ENCODE data around the gene AKT1. TPM values are rescaled to one million over a fixed set of nuclear protein-coding genes. Genes with fewer than 3 reads are reported as not detected.

The AKT1 gene
- total and polyA plus RNA-seq, 2 of the 13 experiments (the other 11 are each of a cell fraction or from before 2014, with no cell fraction given): 96.2 to 116 TPM

- TF ChIP-seq E2F1 (CRISPR knock-in tag; IDR thresholded peaks at IDR 0.05) (no peak), YY1 (IDR thresholded peaks at IDR 0.05; ENCODE audit: insufficient read depth, insufficient replicate concordance, low read depth, low read length) (peak; percentile 24), ZNF704 (CRISPR knock-in tag; IDR thresholded peaks at IDR 0.05; ENCODE audit: borderline replicate concordance) (0 out of 2 replicates have a peak, but pooled peaks have one; percentile 8), MYPOP (CRISPR knock-in tag; IDR thresholded peaks at IDR 0.05) (0 out of 2 replicates have a peak, but pooled peaks have one; percentile 14), CTCF (CRISPR knock-in tag; IDR thresholded peaks at IDR 0.05) (peak; percentile 52), BATF2 (CRISPR knock-in tag; IDR thresholded peaks at IDR 0.05) (0 out of 2 replicates have a peak, but pooled peaks have one; percentile 30), MXI1 (IDR thresholded peaks at IDR 0.05; ENCODE audit: borderline replicate concordance, low read depth, low read length) (no peak), ZNF12 (CRISPR knock-in tag; IDR thresholded peaks at IDR 0.05) (no peak), ASH2L (IDR thresholded peaks at IDR 0.05; ENCODE audit: insufficient read length, low read depth, low read length) (peak; percentile 24), NONO (IDR thresholded peaks at IDR 0.05) (no peak), NONO (CRISPR knock-in tag; conservative IDR thresholded peaks at IDR 0.05) (peak; percentile 33; the same call in 1 of the 2 replicates), ZC3H13 (CRISPR knock-in tag; IDR thresholded peaks at IDR 0.05) (peak; percentile 59; the same call in 1 of the 2 replicates), ZNF407 (CRISPR knock-in tag; IDR thresholded peaks at IDR 0.05; ENCODE audit: not compliant biosample characterization) (peak; percentile 28)
Observed at GRCh38 chr14:104799244-104800014, 3.9 kb upstream of the AKT1 start (continued).
